SK-N-SH (cell line): ENCODE results near the gene PCSK7. TPM values are rescaled to one million over a fixed set of nuclear protein-coding genes. Genes with fewer than 3 reads are reported as not detected.

Source experiments
- CTCF ChIA-PET: fragments of 300-600, 350-600 bp; formaldehyde crosslinking; extraction: SDS; loops from one replicate; lab custom pipeline; 2021; lab: Yijun Ruan, JAX
- POLR2A ChIA-PET: fragments of 350-600 bp; sonication (Branson Sonifier 250); formaldehyde crosslinking; extraction: SDS; loops from one replicate; lab custom pipeline; 2020; ENCODE audit warnings: antibody characterized with exemption, inconsistent platforms; lab: Yijun Ruan, JAX
- DNase-seq: peaks from one replicate; pipeline ENCODE4 v3.0.0; 2012
- H2AFZ ChIP-seq: fragments of 200-600 bp; sonication (generic); 2 replicates; pipeline ENCODE4 v1.8.1; 2016; ENCODE audit warnings: antibody characterized with exemption, mild to moderate bottlenecking, low read depth
- H3F3A ChIP-seq: fragments of 200-600 bp; sonication (generic); replicated peaks from 2 replicates; pipeline ENCODE3; 2016; ENCODE audit warnings: antibody characterized with exemption, mild to moderate bottlenecking; ENCODE audit not compliant: insufficient read depth
- H3K27ac ChIP-seq, 2 experiments: fragments of 200-500 bp in 1 of 2; fragments of 200-600 bp in 1 of 2; sonication (Bioruptor generic) in 1 of 2; sonication (generic), shearing (Covaris generic) in 1 of 2; 2 replicates each; pipeline versions ENCODE4 v1.5.1 to v1.6.1; 2014 to 2016; ENCODE audit warnings: low read depth in 2 of 2, inconsistent platforms in 1 of 2, low read length in 1 of 2, mild to moderate bottlenecking in 1 of 2, mixed read lengths in 1 of 2
- H3K27me3 ChIP-seq: fragments of 200-600 bp; sonication (generic), shearing (Covaris generic); 2 replicates; pipeline ENCODE4 v1.6.1; 2016; ENCODE audit warnings: mixed run types; ENCODE audit not compliant: insufficient read depth
- H3K36me3 ChIP-seq, 2 experiments: fragments of 200-500 bp in 1 of 2; fragments of 200-600 bp in 1 of 2; sonication (Bioruptor generic) in 1 of 2; sonication (generic) in 1 of 2; replicated peaks in 1 of 2; 2 replicates each; pipeline versions ENCODE3 to v1.5.1; 2014 to 2016; ENCODE audit warnings: low read length in 1 of 2, mild to moderate bottlenecking in 1 of 2; ENCODE audit not compliant: insufficient read depth in 2 of 2, control insufficient read depth in 1 of 2
- H3K4me1 ChIP-seq, 2 experiments: fragments of 200-500 bp in 1 of 2; fragments of 200-600 bp in 1 of 2; sonication (Bioruptor generic) in 1 of 2; sonication (generic), shearing (Covaris generic) in 1 of 2; 2 replicates each; pipeline versions ENCODE4 v1.5.1 to v1.6.1; 2014 to 2016; ENCODE audit warnings: low read depth in 1 of 2, low read length in 1 of 2, mixed run types in 1 of 2; ENCODE audit not compliant: insufficient read depth in 2 of 2, control insufficient read depth in 1 of 2
- H3K4me2 ChIP-seq: fragments of 200-600 bp; sonication (generic), shearing (Covaris generic); 2 replicates; pipeline ENCODE4 v1.6.1; 2017; ENCODE audit warnings: mixed run types
- H3K4me3 ChIP-seq, 2 experiments: fragments of 200-500 bp in 1 of 2; fragments of 200-600 bp in 1 of 2; sonication (Bioruptor generic) in 1 of 2; sonication (generic), shearing (Covaris generic) in 1 of 2; 2 replicates each; pipeline versions ENCODE4 v1.5.1 to v1.8.1; 2014 to 2016; ENCODE audit warnings: low read depth in 2 of 2, inconsistent platforms in 1 of 2, low read length in 1 of 2, mild to moderate bottlenecking in 1 of 2, mixed read lengths in 1 of 2, moderate library complexity in 1 of 2
- H3K79me2 ChIP-seq: fragments of 200-600 bp; sonication (generic); 2 replicates; pipeline ENCODE4 v1.8.1; 2017; ENCODE audit warnings: mild to moderate bottlenecking; ENCODE audit not compliant: insufficient read depth
- H3K9ac ChIP-seq: fragments of 200-600 bp; sonication (generic); 2 replicates; pipeline ENCODE4 v1.6.1; 2017; ENCODE audit warnings: mixed run types
- H3K9me2 ChIP-seq: fragments of 200-600 bp; sonication (generic); 2 replicates; pipeline ENCODE4 v1.6.1; 2017; ENCODE audit warnings: mixed run types
- H3K9me3 ChIP-seq: fragments of 200-600 bp; sonication (generic); 2 replicates; pipeline ENCODE4 v1.6.1; 2017; ENCODE audit warnings: mixed run types, mild to moderate bottlenecking, moderate library complexity
- H4K20me1 ChIP-seq: fragments of 200-600 bp; sonication (generic); 2 replicates; pipeline ENCODE4 v1.6.1; 2017; ENCODE audit warnings: mild to moderate bottlenecking, mixed run types; ENCODE audit not compliant: insufficient read depth
- ELF1 ChIP-seq: IDR thresholded peaks from 2 replicates; pipeline ENCODE4 v1.4.0; 2012
- EZH2phosphoT487 ChIP-seq: fragments of 200-600 bp; sonication (generic); IDR thresholded peaks from 2 replicates; pipeline ENCODE4 v1.6.1; 2017; ENCODE audit warnings: low read depth, mixed run types, mild to moderate bottlenecking, antibody characterized with exemption, moderate library complexity, borderline replicate concordance
- FOSL2 ChIP-seq: IDR thresholded peaks from 2 replicates; pipeline ENCODE4 v1.4.0; 2012; ENCODE audit warnings: low read depth, mild to moderate bottlenecking, moderate library complexity, borderline replicate concordance
- FOXJ3 ChIP-seq: sonication (generic); formaldehyde crosslinking; IDR thresholded peaks from 2 replicates; pipeline ENCODE4 v1.5.1; 2020; ENCODE audit warnings: mild to moderate bottlenecking, missing genetic modification reagents
- FOXM1 ChIP-seq: IDR thresholded peaks from 2 replicates; pipeline ENCODE4 v1.4.0; 2012; ENCODE audit warnings: low read depth, mild to moderate bottlenecking
- GABPA ChIP-seq: IDR thresholded peaks from 2 replicates; pipeline ENCODE4 v1.4.0; 2012; ENCODE audit warnings: low read depth, mild to moderate bottlenecking
- JUND ChIP-seq: IDR thresholded peaks from 2 replicates; pipeline ENCODE4 v1.4.0; 2012
- MXI1 ChIP-seq: IDR thresholded peaks from 2 replicates; pipeline ENCODE4 v1.6.1; 2012; ENCODE audit warnings: mild to moderate bottlenecking, low read depth, low read length, improper control_type of control experiment
- NFIC ChIP-seq: IDR thresholded peaks from 2 replicates; pipeline ENCODE4 v1.4.0; 2012; ENCODE audit warnings: borderline replicate concordance
- RAD21 ChIP-seq: IDR thresholded peaks from 2 replicates; pipeline ENCODE4 v1.6.1; 2012; ENCODE audit warnings: mild to moderate bottlenecking, low read length
- RFX5 ChIP-seq: IDR thresholded peaks from 2 replicates; pipeline ENCODE4 v1.6.1; 2012; ENCODE audit warnings: mild to moderate bottlenecking, improper control_type of control experiment, low read length
- SIN3A ChIP-seq: IDR thresholded peaks from 2 replicates; pipeline ENCODE4 v1.6.1; 2012; ENCODE audit warnings: low read depth, mild to moderate bottlenecking, low read length, moderate library complexity, borderline replicate concordance
- TAF1 ChIP-seq: IDR thresholded peaks from 2 replicates; pipeline ENCODE4 v1.6.1; 2012; ENCODE audit warnings: low read depth, mild to moderate bottlenecking, low read length, moderate library complexity, borderline replicate concordance
- TEAD4 ChIP-seq: IDR thresholded peaks from 2 replicates; pipeline ENCODE4 v1.4.0; 2012; ENCODE audit warnings: mild to moderate bottlenecking, borderline replicate concordance; ENCODE audit not compliant: insufficient read depth
- WGBS: methylation state at CpG from one replicate; pipeline ENCODE4 v1.1.6; 2017; ENCODE audit warnings: low lambda C conversion rate; 5-methylcytosine and 5-hydroxymethylcytosine counted together
- polyA plus RNA-seq, 3 experiments: library from polyadenylated mRNA; depleted of rRNA; stranded (reverse); fragments of >200 nt; gene quantifications; 2 replicates each; pipeline ENCODE4 v1.2.3, GENCODE V29; 2012
- TF ChIP-seq, protein P1 (sequence below): IDR thresholded peaks from 2 replicates; pipeline ENCODE4; 2012
- TF ChIP-seq, protein P2 (sequence below): IDR thresholded peaks from 2 replicates; pipeline ENCODE4 v1.4.0; 2012; ENCODE audit warnings: low read depth
- TF ChIP-seq, protein P3 (sequence below): IDR thresholded peaks from 2 replicates; pipeline ENCODE4 v1.4.0; 2012; ENCODE audit warnings: low read depth, borderline replicate concordance

Gene PCSK7
- polyA plus RNA-seq, 1 of the 3 experiments (the other 2 are of a cell fraction): 49.7 TPM

DNA sequence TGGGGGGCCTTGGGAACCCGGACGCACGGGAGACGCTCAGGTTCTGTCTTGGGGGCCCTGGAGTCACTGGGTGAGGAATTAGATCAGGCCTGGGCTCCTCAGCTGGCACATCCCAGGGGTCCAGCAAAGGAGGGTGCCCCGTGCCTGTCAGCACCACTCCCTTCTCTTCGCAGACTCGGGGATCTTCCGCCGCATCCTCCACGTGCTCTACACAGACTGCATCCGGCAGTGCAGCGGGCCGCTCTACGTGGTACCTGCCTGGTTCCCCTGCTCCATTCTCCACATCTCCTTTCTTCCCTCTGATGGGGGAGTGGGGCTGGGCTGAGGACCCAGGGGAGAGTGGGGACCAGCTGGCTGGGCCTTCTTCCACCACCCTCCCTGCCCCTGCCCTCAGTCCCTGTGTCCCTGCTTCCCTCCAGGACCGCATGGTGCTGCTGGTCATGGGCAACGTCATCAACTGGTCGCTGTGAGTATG is 39.4 kb downstream of the PCSK7 start:
- no peaks in the 10 kb centered on the region for H3F3A ChIP-seq
- WGBS: 96% methylated on average over 14 of the region's 17 CpGs
- no peak for TF ChIP-seq TAF1
- no peak for TF ChIP-seq SIN3A
- TF ChIP-seq MXI1: no peak
- TF ChIP-seq, protein P1, sequence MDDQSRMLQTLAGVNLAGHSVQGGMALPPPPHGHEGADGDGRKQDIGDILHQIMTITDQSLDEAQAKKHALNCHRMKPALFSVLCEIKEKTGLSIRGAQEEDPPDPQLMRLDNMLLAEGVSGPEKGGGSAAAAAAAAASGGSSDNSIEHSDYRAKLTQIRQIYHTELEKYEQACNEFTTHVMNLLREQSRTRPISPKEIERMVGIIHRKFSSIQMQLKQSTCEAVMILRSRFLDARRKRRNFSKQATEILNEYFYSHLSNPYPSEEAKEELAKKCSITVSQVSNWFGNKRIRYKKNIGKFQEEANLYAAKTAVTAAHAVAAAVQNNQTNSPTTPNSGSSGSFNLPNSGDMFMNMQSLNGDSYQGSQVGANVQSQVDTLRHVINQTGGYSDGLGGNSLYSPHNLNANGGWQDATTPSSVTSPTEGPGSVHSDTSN: no peak
- no peak for TF ChIP-seq TEAD4
- no peak for TF ChIP-seq NFIC
- TF ChIP-seq RFX5: no peak
- TF ChIP-seq ELF1: no peak
- TF ChIP-seq GABPA: no peak
- TF ChIP-seq FOXJ3 (CRISPR knock-in tag): no peak
- TF ChIP-seq, protein P2, sequence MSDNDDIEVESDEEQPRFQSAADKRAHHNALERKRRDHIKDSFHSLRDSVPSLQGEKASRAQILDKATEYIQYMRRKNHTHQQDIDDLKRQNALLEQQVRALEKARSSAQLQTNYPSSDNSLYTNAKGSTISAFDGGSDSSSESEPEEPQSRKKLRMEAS: no peak
- TF ChIP-seq JUND: no peak
- no peak for TF ChIP-seq FOXM1
- TF ChIP-seq FOSL2: no peak
- TF ChIP-seq, protein P3, sequence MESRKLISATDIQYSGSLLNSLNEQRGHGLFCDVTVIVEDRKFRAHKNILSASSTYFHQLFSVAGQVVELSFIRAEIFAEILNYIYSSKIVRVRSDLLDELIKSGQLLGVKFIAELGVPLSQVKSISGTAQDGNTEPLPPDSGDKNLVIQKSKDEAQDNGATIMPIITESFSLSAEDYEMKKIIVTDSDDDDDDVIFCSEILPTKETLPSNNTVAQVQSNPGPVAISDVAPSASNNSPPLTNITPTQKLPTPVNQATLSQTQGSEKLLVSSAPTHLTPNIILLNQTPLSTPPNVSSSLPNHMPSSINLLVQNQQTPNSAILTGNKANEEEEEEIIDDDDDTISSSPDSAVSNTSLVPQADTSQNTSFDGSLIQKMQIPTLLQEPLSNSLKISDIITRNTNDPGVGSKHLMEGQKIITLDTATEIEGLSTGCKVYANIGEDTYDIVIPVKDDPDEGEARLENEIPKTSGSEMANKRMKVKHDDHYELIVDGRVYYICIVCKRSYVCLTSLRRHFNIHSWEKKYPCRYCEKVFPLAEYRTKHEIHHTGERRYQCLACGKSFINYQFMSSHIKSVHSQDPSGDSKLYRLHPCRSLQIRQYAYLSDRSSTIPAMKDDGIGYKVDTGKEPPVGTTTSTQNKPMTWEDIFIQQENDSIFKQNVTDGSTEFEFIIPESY: no peak
- TF ChIP-seq RAD21: no peak
- no peak for TF ChIP-seq EZH2phosphoT487
- TF ChIP-seq, all 33 proteins: peak for 0
- Histone ChIP-seq H3K36me3 (peaks cover 0 to 17% of the 10 kb centered on the region in 2 experiments), H3K27ac (no peak overlapping the region), H4K20me1 (no peaks in the 10 kb centered on the region), H3K9ac (no peak overlapping the region), H3K4me2 (no peak overlapping the region), H3K4me3 (no peak overlapping the region), H3K4me1 (no peaks in the 10 kb centered on the region), H3K27me3 (no peaks in the 10 kb centered on the region), H3K79me2 (peaks cover 1% of the 10 kb centered on the region; the same call in 1 of the 2 replicates), H3K9me2 (no peaks in the 10 kb centered on the region), H2AFZ (no peak overlapping the region), H3K9me3 (no peaks in the 10 kb centered on the region)
- POLR2A ChIA-PET: no interaction called here
- CTCF ChIA-PET: no interaction called here
- peak; percentile 12 for DNase-seq
